Karpas-422 (cell line): Measurements from ENCODE around the gene TBK1. TPM values are rescaled to one million over a fixed set of nuclear protein-coding genes. Genes with fewer than 3 reads are reported as not detected.

Source experiments
- DNase-seq: peaks from one replicate; pipeline ENCODE4 v3.0.0-alpha.2; 2015
- H2AFZ ChIP-seq: fragments of 200-600 bp; sonication (generic); 2 replicates; pipeline ENCODE4 v1.6.1; 2014; ENCODE audit warnings: antibody characterized with exemption, low read length, mixed read lengths
- H3K27ac ChIP-seq: fragments of 200-600 bp; sonication (generic); 2 replicates; pipeline ENCODE4 v1.5.1; 2014; ENCODE audit warnings: mild to moderate bottlenecking, low read length, moderate library complexity
- H3K27me3 ChIP-seq: fragments of 200-600 bp; sonication (generic); 2 replicates; pipeline ENCODE4 v1.6.1; 2014; ENCODE audit warnings: low read length, mixed read lengths
- H3K36me3 ChIP-seq: fragments of 200-600 bp; sonication (generic); 2 replicates; pipeline ENCODE4 v1.6.1; 2014; ENCODE audit warnings: low read length, mixed read lengths; ENCODE audit not compliant: insufficient read depth
- H3K4me1 ChIP-seq: fragments of 200-600 bp; sonication (generic); 2 replicates; pipeline ENCODE4 v1.6.1; 2014; ENCODE audit warnings: mild to moderate bottlenecking, low read length, mixed read lengths
- H3K4me2 ChIP-seq: fragments of 200-600 bp; sonication (generic); 2 replicates; pipeline ENCODE4 v1.6.1; 2014; ENCODE audit warnings: low read length, low read depth, mild to moderate bottlenecking; ENCODE audit not compliant: poor library complexity, severe bottlenecking
- H3K4me3 ChIP-seq: fragments of 200-600 bp; sonication (generic); 2 replicates; pipeline ENCODE4 v1.5.1; 2014; ENCODE audit warnings: mild to moderate bottlenecking, antibody characterized with exemption, low read length, mixed read lengths
- H3K79me2 ChIP-seq: fragments of 200-600 bp; sonication (generic); 2 replicates; pipeline ENCODE4 v1.6.1; 2014; ENCODE audit warnings: mild to moderate bottlenecking, low read length, mixed read lengths
- H3K9ac ChIP-seq: fragments of 200-600 bp; sonication (generic); 2 replicates; pipeline ENCODE4 v1.6.0; 2014; ENCODE audit warnings: low read length
- H3K9me2 ChIP-seq: fragments of 200-600 bp; sonication (generic), shearing (Covaris generic); replicated peaks from 2 replicates; pipeline ENCODE4 v1.6.0; 2014; ENCODE audit warnings: mild to moderate bottlenecking, low read length, moderate library complexity; ENCODE audit not compliant: insufficient read depth
- H3K9me3 ChIP-seq: fragments of 300-700, 200-600 bp; sonication (generic); 2 replicates; pipeline ENCODE4 v1.6.1; 2014; ENCODE audit warnings: low read length, mixed read lengths
- H4K20me1 ChIP-seq: fragments of 200-600 bp; sonication (generic); 2 replicates; pipeline ENCODE4 v1.6.1; 2014; ENCODE audit warnings: mild to moderate bottlenecking, antibody characterized with exemption, low read length, low read depth; ENCODE audit not compliant: insufficient read depth
- total RNA-seq: library from RNA; depleted of rRNA; stranded (reverse); fragments of >200 nt; shearing (Covaris generic); gene quantifications from 2 replicates; pipeline ENCODE4 v1.2.3, GENCODE V29; 2014; ENCODE audit warnings: low replicate concordance

TBK1 gene
- total RNA-seq, 1 experiment from 2014 or later, result 43.8 TPM

- Histone ChIP-seq H3K9ac (no peak overlapping the region), H3K4me1 (peaks cover 8% of the 10 kb centered on the region), H2AFZ (no peak overlapping the region), H3K4me2 (no peak overlapping the region), H3K27me3 (no peaks in the 10 kb centered on the region), H3K4me3 (no peak overlapping the region), H4K20me1 (no peaks in the 10 kb centered on the region), H3K36me3 (peaks cover 54% of the 10 kb centered on the region), H3K9me3 (no peaks in the 10 kb centered on the region), H3K9me2 (no peaks in the 10 kb centered on the region), H3K27ac (no peak overlapping the region), H3K79me2 (peaks cover 15% of the 10 kb centered on the region)
- DNase-seq, result no peak
Measured at GRCh38 chr12:64445490-64445889, 6.4 kb upstream of the TBK1 start.

GRCh38 chr12:64446295-64446694, 5.6 kb upstream of the TBK1 start:
- DNase-seq, result no peak
- Histone ChIP-seq H3K4me2 (no peak overlapping the region), H3K27me3 (no peaks in the 10 kb centered on the region), H4K20me1 (no peaks in the 10 kb centered on the region), H3K9ac (no peak overlapping the region), H3K79me2 (peaks cover 12% of the 10 kb centered on the region; the same call in 1 of the 2 replicates), H3K9me2 (no peaks in the 10 kb centered on the region), H2AFZ (no peak overlapping the region), H3K36me3 (peaks cover 46% of the 10 kb centered on the region), H3K27ac (no peak overlapping the region), H3K4me1 (peaks cover 15% of the 10 kb centered on the region), H3K4me3 (no peak overlapping the region), H3K9me3 (no peaks in the 10 kb centered on the region)

- peak overlapping the region; percentile 48 for H3K27ac ChIP-seq
- H3K4me1 ChIP-seq, result peaks cover 23% of the 10 kb centered on the region
- H3K4me3 ChIP-seq, result peak overlapping the region; percentile 84
- H3K9ac ChIP-seq, result peak overlapping the region; percentile 89; the same call in 1 of the 2 replicates
- H4K20me1 ChIP-seq, result peaks cover 4% of the 10 kb centered on the region
- no peak overlapping the region for H2AFZ ChIP-seq
- DNase-seq, result no peak
- no peaks in the 10 kb centered on the region for H3K27me3 ChIP-seq
- H3K9me3 ChIP-seq, result no peaks in the 10 kb centered on the region
- peaks cover 18% of the 10 kb centered on the region; the same call in 1 of the 2 replicates for H3K36me3 ChIP-seq
- H3K79me2 ChIP-seq, result peaks cover 48% of the 10 kb centered on the region
- H3K4me2 ChIP-seq, result peak overlapping the region; percentile 94
- H3K9me2 ChIP-seq, result no peaks in the 10 kb centered on the region
Measured at GRCh38 chr12:64450057-64450640, 1.8 kb upstream of the TBK1 start.

- Histone ChIP-seq H3K9ac (peak overlapping the region; percentile 89), H2AFZ (no peak overlapping the region), H3K36me3 (peaks cover 18% of the 10 kb centered on the region; the same call in 1 of the 2 replicates), H3K9me2 (no peaks in the 10 kb centered on the region), H3K4me1 (peaks cover 30% of the 10 kb centered on the region), H4K20me1 (peaks cover 9% of the 10 kb centered on the region), H3K4me2 (peak overlapping the region; percentile 94), H3K27me3 (no peaks in the 10 kb centered on the region), H3K27ac (peak overlapping the region; percentile 48), H3K4me3 (peak overlapping the region; percentile 84), H3K79me2 (peaks cover 54% of the 10 kb centered on the region), H3K9me3 (no peaks in the 10 kb centered on the region)
- DNase-seq, result peak; percentile 78
Measured at GRCh38 chr12:64450711-64451486, 1.0 kb upstream of the TBK1 start.

GRCh38 chr12:64452559-64453329, 824 bp downstream of the TBK1 start:
- Histone ChIP-seq H3K4me1 (peaks cover 43% of the 10 kb centered on the region), H3K27me3 (no peaks in the 10 kb centered on the region), H3K4me2 (peak overlapping the region; percentile 94), H3K4me3 (peak overlapping the region; percentile 84), H3K36me3 (peaks cover 18% of the 10 kb centered on the region; the same call in 1 of the 2 replicates), H3K27ac (peak overlapping the region; percentile 48), H3K9me3 (no peaks in the 10 kb centered on the region), H4K20me1 (peaks cover 9% of the 10 kb centered on the region), H3K79me2 (peaks cover 71% of the 10 kb centered on the region), H3K9ac (peak overlapping the region; percentile 89), H2AFZ (peak overlapping the region; percentile 6; the same call in 1 of the 2 replicates), H3K9me2 (no peaks in the 10 kb centered on the region)
- peak; percentile 73 for DNase-seq

GRCh38 chr12:64455506-64455905, 3.6 kb downstream of the TBK1 start:
- no peak overlapping the region for H3K4me2 ChIP-seq
- no peak overlapping the region for H3K9ac ChIP-seq
- peaks cover 55% of the 10 kb centered on the region for H3K4me1 ChIP-seq
- no peak for DNase-seq
- no peak overlapping the region for H3K4me3 ChIP-seq
- H3K9me3 ChIP-seq, result no peaks in the 10 kb centered on the region
- peaks cover 95% of the 10 kb centered on the region for H3K79me2 ChIP-seq
- H3K9me2 ChIP-seq, result no peaks in the 10 kb centered on the region; the same call in 1 of the 2 replicates
- H3K36me3 ChIP-seq, result peaks cover 31% of the 10 kb centered on the region
- no peak overlapping the region for H3K27ac ChIP-seq
- H2AFZ ChIP-seq, result no peak overlapping the region
- peaks cover 9% of the 10 kb centered on the region for H4K20me1 ChIP-seq
- no peaks in the 10 kb centered on the region for H3K27me3 ChIP-seq

- Histone ChIP-seq H3K79me2 (peaks cover 98% of the 10 kb centered on the region), H3K27me3 (no peaks in the 10 kb centered on the region), H3K4me3 (no peak overlapping the region), H3K36me3 (peaks cover 31% of the 10 kb centered on the region), H4K20me1 (peaks cover 9% of the 10 kb centered on the region), H2AFZ (no peak overlapping the region), H3K9me2 (no peaks in the 10 kb centered on the region; the same call in 1 of the 2 replicates), H3K4me1 (peaks cover 49% of the 10 kb centered on the region), H3K9me3 (no peaks in the 10 kb centered on the region), H3K4me2 (no peak overlapping the region), H3K9ac (no peak overlapping the region), H3K27ac (no peak overlapping the region)
- DNase-seq, result no peak
Measured at GRCh38 chr12:64456119-64456518, 4.2 kb downstream of the TBK1 start.

GRCh38 chr12:64457032-64457431, 5.1 kb downstream of the TBK1 start:
- no peak for DNase-seq
- Histone ChIP-seq H3K4me3 (no peak overlapping the region), H3K79me2 (peaks cover 98% of the 10 kb centered on the region), H3K9me3 (no peaks in the 10 kb centered on the region), H3K36me3 (peaks cover 40% of the 10 kb centered on the region), H3K27ac (no peak overlapping the region), H2AFZ (no peak overlapping the region), H3K4me1 (peaks cover 47% of the 10 kb centered on the region), H3K27me3 (no peaks in the 10 kb centered on the region), H3K9ac (no peak overlapping the region), H4K20me1 (peaks cover 9% of the 10 kb centered on the region), H3K9me2 (no peaks in the 10 kb centered on the region; the same call in 1 of the 2 replicates), H3K4me2 (no peak overlapping the region)
